ENCODE measurements around the gene SPI1.

SPI1 gene

GRCh38 chr11:47356998-47357329 is 21.4 kb downstream of the SPI1 start:
- no peak for TF ChIP-seq CTCF (IDR thresholded peaks at IDR 0.05; ENCODE audit: insufficient read depth, low read depth, low read length, missing control alignments)
- H3K4me3 ChIP-seq (ENCODE audit: low read depth, low read length) = no peak overlapping the region
- DNase-seq (ENCODE audit: low read depth) = no peak

GRCh38 chr11:47356129-47356997 is 22.0 kb downstream of the SPI1 start:
- no peak for DNase-seq (ENCODE audit: low read depth)
- H3K4me3 ChIP-seq (ENCODE audit: low read depth, low read length) = no peak overlapping the region
- no peak for TF ChIP-seq CTCF (IDR thresholded peaks at IDR 0.05; ENCODE audit: insufficient read depth, low read depth, low read length, missing control alignments)

- no peak overlapping the region for H3K4me3 ChIP-seq (ENCODE audit: low read depth, low read length)
- peak; percentile 44 for DNase-seq (ENCODE audit: low read depth)
- peak; percentile 23 for TF ChIP-seq CTCF (IDR thresholded peaks at IDR 0.05; ENCODE audit: insufficient read depth, low read depth, low read length, missing control alignments)
These were observed 22.8 kb downstream of the SPI1 start for GRCh38 chr11:47355283-47356128.

- DNase-seq (ENCODE audit: low read depth) = no peak
These were observed 23.4 kb downstream of the SPI1 start for GRCh38 chr11:47354913-47355282.

GRCh38 chr11:47353978-47354774 is 24.2 kb downstream of the SPI1 start:
- DNase-seq (ENCODE audit: low read depth) = no peak
- no peak for TF ChIP-seq CTCF (IDR thresholded peaks at IDR 0.05; ENCODE audit: insufficient read depth, low read depth, low read length, missing control alignments)
- H3K4me3 ChIP-seq (ENCODE audit: low read depth, low read length) = no peak overlapping the region

More at GRCh38 chr11:47354913-47355282, 23.4 kb downstream of the SPI1 start:
- H3K4me3 ChIP-seq (ENCODE audit: low read depth, low read length) = no peak overlapping the region
- TF ChIP-seq CTCF (IDR thresholded peaks at IDR 0.05; ENCODE audit: insufficient read depth, low read depth, low read length, missing control alignments) = no peak

- TF ChIP-seq CTCF (IDR thresholded peaks at IDR 0.05; ENCODE audit: insufficient read depth, low read depth, low read length, missing control alignments) = no peak
- H3K4me3 ChIP-seq (ENCODE audit: low read depth, low read length) = no peak within 1 kb of the TSS
- DNase-seq (ENCODE audit: low read depth) = no peak
These were observed 25.8 kb downstream of the SPI1 start, which contains the start of gene MYBPC3 for GRCh38 chr11:47352556-47352955. Gene MYBPC3 (minus strand): TSS chr11:47352702. CDS start chr11:47352647, 55 bp downstream.
